Endothelial cell of umbilical vein (primary cell): ENCODE results near the gene VSTM2A. TPM values are rescaled to one million over a fixed set of nuclear protein-coding genes. Genes with fewer than 3 reads are reported as not detected.

Source experiments
- BruUV-seq: library from RNA; stranded (reverse); fragments of 400-500 nt; replicated peaks from 2 replicates; lab custom pipeline; 2021; lab: Mats Ljungman, UMichigan
- CTCF ChIA-PET: fragments of 300-600, 350-600 bp; sonication (Branson Sonifier 250); formaldehyde crosslinking; loops from one replicate; lab custom pipeline; 2021; ENCODE audit warnings: antibody characterized with exemption, inconsistent platforms; lab: Charles Lee
- POLR2A ChIA-PET: fragments of 300-600, 350-600 bp; sonication (Branson Sonifier 250); formaldehyde crosslinking; loops from one replicate; lab custom pipeline; 2021; ENCODE audit warnings: antibody characterized with exemption, inconsistent platforms; lab: Charles Lee
- DNase-seq: peaks from one replicate; pipeline ENCODE4 v3.0.0-alpha.2; 2011; ENCODE audit warnings: low read depth, low spot score
- FAIRE-seq: peaks from 2 replicates; lab custom pipeline; 2011; peaks lifted over from hg19 to GRCh38; lab: Jason Lieb, UNC
- H2AFZ ChIP-seq: 2 replicates; pipeline ENCODE4 v1.6.0; 2012; ENCODE audit warnings: low read depth, low read length, control low read depth, inconsistent platforms
- H3K27ac ChIP-seq: 2 replicates; pipeline ENCODE4 v1.5.1; 2011; ENCODE audit warnings: low read depth, mild to moderate bottlenecking, control low read depth, low read length, moderate library complexity; ENCODE audit not compliant: insufficient read depth
- H3K27me3 ChIP-seq, 2 experiments: 2 replicates each; pipeline versions ENCODE4 v1.6.0 to v1.6.1; 2011; ENCODE audit warnings: low read length in 2 of 2, mixed read lengths in 1 of 2; ENCODE audit not compliant: control insufficient read depth in 2 of 2, insufficient read depth in 2 of 2
- H3K36me3 ChIP-seq, 2 experiments: 2 replicates in 1 of 2; 3 replicates in 1 of 2; pipeline ENCODE4 v1.5.1; 2011; ENCODE audit warnings: low read length in 2 of 2, mild to moderate bottlenecking in 1 of 2, moderate library complexity in 1 of 2; ENCODE audit not compliant: control insufficient read depth in 2 of 2, insufficient read depth in 2 of 2; ENCODE audit errors: extremely low read depth in 1 of 2
- H3K4me1 ChIP-seq: 3 replicates; pipeline ENCODE4 v1.5.1; 2011; ENCODE audit warnings: mild to moderate bottlenecking, low read length; ENCODE audit not compliant: control insufficient read depth, insufficient read depth; ENCODE audit errors: extremely low read depth
- H3K4me2 ChIP-seq: 2 replicates; pipeline ENCODE4 v1.6.1; 2011; ENCODE audit warnings: low read length, control low read depth, mixed read lengths; ENCODE audit not compliant: insufficient read depth
- H3K4me3 ChIP-seq, 3 experiments: fragments of 200-600 bp in 1 of 3; sonication (generic), shearing (Covaris generic) in 1 of 3; replicated peaks in 1 of 3; 2 replicates each; pipeline ENCODE4 v1.5.1; 2011 to 2016; ENCODE audit warnings: control low read depth in 3 of 3, low read length in 3 of 3, mild to moderate bottlenecking in 2 of 3, inconsistent platforms in 1 of 3, low read depth in 1 of 3, moderate library complexity in 1 of 3; ENCODE audit not compliant: insufficient read depth in 1 of 3
- H3K79me2 ChIP-seq: 2 replicates; pipeline ENCODE4 v1.6.0; 2012; ENCODE audit warnings: low read length, inconsistent platforms; ENCODE audit not compliant: control insufficient read depth, insufficient read depth
- H3K9ac ChIP-seq: replicated peaks from 2 replicates; pipeline ENCODE3; 2011; ENCODE audit warnings: low read length, control low read depth; ENCODE audit not compliant: insufficient read depth; ENCODE audit errors: extremely low read depth
- H3K9me1 ChIP-seq: replicated peaks from 3 replicates; pipeline ENCODE4 v1.6.0; 2011; ENCODE audit warnings: mild to moderate bottlenecking, low read length; ENCODE audit not compliant: control insufficient read depth, insufficient read depth; ENCODE audit errors: extremely low read depth
- H3K9me3 ChIP-seq: replicated peaks from 2 replicates; pipeline ENCODE4 v1.5.1; 2012; ENCODE audit warnings: low read length, inconsistent platforms; ENCODE audit not compliant: control insufficient read depth, insufficient read depth
- H4K20me1 ChIP-seq: replicated peaks from 2 replicates; pipeline ENCODE3; 2011; ENCODE audit warnings: mild to moderate bottlenecking, low read length; ENCODE audit not compliant: control insufficient read depth, insufficient read depth; ENCODE audit errors: extremely low read depth
- CTCF ChIP-seq, 2 donors: IDR thresholded peaks; 1 replicate in 1 of 2; 2 replicates in 1 of 2; pipeline ENCODE4 v1.5.1; 2011; ENCODE audit warnings: low read length in 2 of 2, mild to moderate bottlenecking in 2 of 2, moderate library complexity in 2 of 2, control low read depth in 1 of 2, inconsistent platforms in 1 of 2, low read depth in 1 of 2; ENCODE audit not compliant: insufficient read depth in 1 of 2; ENCODE audit errors: extremely low read depth in 1 of 2
- EZH2 ChIP-seq: IDR thresholded peaks from 2 replicates; pipeline ENCODE4 v1.6.1; 2012; ENCODE audit warnings: borderline replicate concordance, low read depth, mild to moderate bottlenecking, moderate library complexity, low read length, inconsistent platforms; ENCODE audit not compliant: severe bottlenecking
- FOS ChIP-seq: IDR thresholded peaks from 2 replicates; pipeline ENCODE4 v1.6.1; 2011; ENCODE audit warnings: mild to moderate bottlenecking, low read length, moderate library complexity, borderline replicate concordance; ENCODE audit not compliant: insufficient read depth
- GATA2 ChIP-seq: IDR thresholded peaks from 2 replicates; pipeline ENCODE4 v1.7.0; 2011; ENCODE audit warnings: low read depth, mild to moderate bottlenecking, moderate library complexity, mixed read lengths, low read length; ENCODE audit not compliant: insufficient read length, insufficient read depth
- JUN ChIP-seq: IDR thresholded peaks from 2 replicates; pipeline ENCODE4 v1.6.1; 2011; ENCODE audit warnings: borderline replicate concordance, low read depth; ENCODE audit not compliant: insufficient read length, insufficient read depth
- MYC ChIP-seq: IDR thresholded peaks from one replicate; pipeline ENCODE4 v1.6.1; 2011; ENCODE audit warnings: mild to moderate bottlenecking, low read depth, low read length
- POLR2A ChIP-seq: IDR thresholded peaks from 2 replicates; pipeline ENCODE4 v1.6.1; 2012; ENCODE audit warnings: low read depth, mild to moderate bottlenecking, control low read depth, low read length
- POLR2AphosphoS5 ChIP-seq: IDR thresholded peaks from 2 replicates; pipeline ENCODE4 v1.6.1; 2012; ENCODE audit warnings: low read depth, mild to moderate bottlenecking, control low read depth, low read length, moderate library complexity; ENCODE audit not compliant: insufficient read depth
- dilution Hi-C: fragments of 300-500 bp; cut with MboI; formaldehyde crosslinking; loops from one replicate; pipeline ENCODE4 v1.15.0; 2019; ENCODE audit warnings: low sequenced_read_pairs; ENCODE audit not compliant: extremely low pct_ligation_motif_present
- intact Hi-C: fragments of 100-400 bp; cut with micrococcal nuclease; formaldehyde crosslinking; loops from one replicate; pipeline ENCODE4 v1.10.0; 2022
- polyA plus RNA-seq, 4 experiments: library from polyadenylated mRNA; depleted of rRNA in 3 of 4; stranded (reverse) in 3 of 4; unstranded in 1 of 4; fragments of >200 nt; gene quantifications; 2 replicates each; pipeline versions ENCODE4 v1.2.1 to v1.2.3, GENCODE V29; 2011 to 2012; ENCODE audit warnings: missing spikeins in 1 of 4
- total RNA-seq: library from RNA; stranded (reverse); gene quantifications from 2 replicates; pipeline ENCODE4 v1.2.3, GENCODE V29; 2021
- TF ChIP-seq, protein P1 (sequence below): IDR thresholded peaks from 2 replicates; pipeline ENCODE4 v1.6.1; 2011; ENCODE audit not compliant: insufficient read depth, insufficient read length

VSTM2A gene
- total and polyA plus RNA-seq, 2 donors (not counting 3 experiments of a cell fraction or from before 2014, with no cell fraction given): not detected

DNA sequence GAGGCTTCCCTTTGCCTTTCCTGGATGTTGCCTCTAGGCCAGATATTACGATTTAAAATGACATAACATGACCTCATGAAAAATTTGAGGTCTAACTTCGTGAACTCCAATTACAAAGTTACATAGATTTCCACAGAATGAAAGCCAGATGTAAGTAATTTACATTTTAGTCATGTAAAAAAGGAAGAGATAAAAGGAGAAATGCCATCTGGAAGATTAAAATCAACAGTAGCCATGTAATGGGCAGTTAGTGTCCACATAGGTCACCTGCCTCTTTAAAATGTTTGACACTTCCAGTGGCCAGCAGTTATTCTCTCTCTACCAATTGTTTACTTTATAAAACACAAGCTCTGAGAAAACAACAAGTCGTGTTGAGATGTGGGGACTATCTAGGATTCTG, 4.1 kb upstream of the VSTM2A start:
- ChIA-PET CTCF (no interaction called here), POLR2A (no interaction called here)
- DNase-seq (no peak), FAIRE-seq (no peak)
- Histone ChIP-seq H3K9ac (no peak overlapping the region), H4K20me1 (no peaks in the 10 kb centered on the region), H3K4me2 (no peak overlapping the region), H3K4me3 (no peak overlapping the region), H3K27ac (no peak overlapping the region), H3K36me3 (no peaks in the 10 kb centered on the region), H3K9me3 (no peaks in the 10 kb centered on the region), H2AFZ (no peak overlapping the region), H3K4me1 (no peaks in the 10 kb centered on the region), H3K27me3 (peaks cover 9 to 24% of the 10 kb centered on the region in 2 experiments), H3K9me1 (no peaks in the 10 kb centered on the region), H3K79me2 (no peaks in the 10 kb centered on the region)
- TF ChIP-seq JUN: no peak
- TF ChIP-seq, protein P1, sequence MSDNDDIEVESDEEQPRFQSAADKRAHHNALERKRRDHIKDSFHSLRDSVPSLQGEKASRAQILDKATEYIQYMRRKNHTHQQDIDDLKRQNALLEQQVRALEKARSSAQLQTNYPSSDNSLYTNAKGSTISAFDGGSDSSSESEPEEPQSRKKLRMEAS: no peak
- TF ChIP-seq POLR2AphosphoS5: no peak
- TF ChIP-seq EZH2: no peak
- no peak for TF ChIP-seq CTCF (IDR thresholded peaks at IDR 0.05; ENCODE audit: extremely low read depth in 1 of 2, insufficient read depth in 1 of 2, low read depth in 1 of 2, low read length in 2 of 2)
- no peak for TF ChIP-seq MYC
- TF ChIP-seq POLR2A: no peak
- no peak for TF ChIP-seq GATA2
- no peak for TF ChIP-seq FOS
- intact Hi-C loops (no loop called here), dilution Hi-C loops (no loop called here)
- BruUV-seq: no TSS peak
